Measurements from ENCODE around the gene ARRDC4.

Gene ARRDC4

DNA sequence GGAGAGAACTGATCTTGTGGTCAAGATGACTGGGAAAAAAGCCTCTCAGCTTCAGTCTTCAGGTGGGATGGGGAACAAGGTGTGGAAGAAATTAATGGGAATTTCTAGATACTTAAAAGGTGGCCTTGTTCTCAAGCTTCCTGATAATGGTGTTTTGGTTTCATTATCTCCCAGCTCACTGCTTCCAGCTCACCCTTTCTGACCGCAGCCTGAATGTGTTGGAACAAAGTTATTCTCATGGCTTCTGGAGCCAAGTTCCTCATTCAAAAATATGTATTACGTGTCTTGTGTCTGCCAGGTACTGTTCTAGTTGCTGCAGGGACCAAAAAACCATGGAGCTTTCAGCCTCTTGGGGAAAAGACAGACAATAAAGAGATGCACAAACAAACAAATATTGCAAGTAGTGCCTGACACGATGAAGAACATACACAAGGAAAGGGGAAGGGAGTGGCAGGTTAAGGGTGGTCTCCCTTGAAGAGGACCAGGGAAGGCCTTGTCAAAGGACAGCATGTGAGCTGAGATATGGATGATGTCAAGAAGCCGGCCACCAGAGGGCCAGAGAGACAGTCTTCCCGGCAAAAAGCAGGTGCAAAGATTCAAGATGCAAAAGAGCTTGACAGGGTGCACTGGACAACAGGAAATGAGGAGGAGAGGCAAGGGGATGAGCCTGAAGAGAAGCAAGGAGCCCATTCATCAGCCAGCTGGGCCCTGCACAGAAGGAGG is 35.5 kb downstream of the ARRDC4 start:
- DNase-seq: peak in 3 of 58 donors; percentile 1 to 7 (median 4)

DNA sequence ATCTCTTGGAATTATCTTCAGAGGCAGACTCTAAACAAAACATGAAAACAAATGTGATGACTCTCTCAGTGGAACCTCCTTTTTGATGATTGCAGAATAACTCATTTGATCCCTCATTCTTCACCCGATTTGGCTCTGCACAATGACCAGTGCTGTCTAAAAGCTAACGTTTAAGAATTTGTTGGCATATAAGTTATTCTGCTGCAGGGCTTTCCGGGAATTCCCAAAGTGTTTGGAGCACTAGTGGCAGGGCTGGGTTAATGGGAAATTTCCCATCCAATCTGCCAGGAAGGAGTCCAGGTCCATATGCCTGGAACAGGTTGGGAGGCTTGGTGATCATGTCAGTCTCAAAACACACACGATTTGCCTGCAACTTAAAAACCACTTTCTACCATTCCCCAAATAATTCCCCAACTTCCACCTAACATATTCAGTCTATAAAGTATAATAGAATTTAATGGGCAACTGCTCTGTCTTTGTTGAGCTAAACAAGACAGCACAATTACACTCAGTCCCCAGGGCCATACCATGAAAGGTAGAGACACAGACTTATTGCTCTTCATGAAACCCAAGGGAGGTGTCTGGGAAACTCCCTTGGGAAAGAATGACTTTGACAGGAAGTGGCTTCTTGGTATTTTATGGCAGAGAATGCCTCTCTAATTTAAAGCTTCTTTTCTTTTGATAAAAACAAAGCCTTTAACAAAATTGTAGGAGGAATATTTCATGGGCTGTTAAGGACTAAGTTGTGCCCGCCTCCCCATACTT is 38.0 kb downstream of the ARRDC4 start:
- DNase-seq: no peak

DNA sequence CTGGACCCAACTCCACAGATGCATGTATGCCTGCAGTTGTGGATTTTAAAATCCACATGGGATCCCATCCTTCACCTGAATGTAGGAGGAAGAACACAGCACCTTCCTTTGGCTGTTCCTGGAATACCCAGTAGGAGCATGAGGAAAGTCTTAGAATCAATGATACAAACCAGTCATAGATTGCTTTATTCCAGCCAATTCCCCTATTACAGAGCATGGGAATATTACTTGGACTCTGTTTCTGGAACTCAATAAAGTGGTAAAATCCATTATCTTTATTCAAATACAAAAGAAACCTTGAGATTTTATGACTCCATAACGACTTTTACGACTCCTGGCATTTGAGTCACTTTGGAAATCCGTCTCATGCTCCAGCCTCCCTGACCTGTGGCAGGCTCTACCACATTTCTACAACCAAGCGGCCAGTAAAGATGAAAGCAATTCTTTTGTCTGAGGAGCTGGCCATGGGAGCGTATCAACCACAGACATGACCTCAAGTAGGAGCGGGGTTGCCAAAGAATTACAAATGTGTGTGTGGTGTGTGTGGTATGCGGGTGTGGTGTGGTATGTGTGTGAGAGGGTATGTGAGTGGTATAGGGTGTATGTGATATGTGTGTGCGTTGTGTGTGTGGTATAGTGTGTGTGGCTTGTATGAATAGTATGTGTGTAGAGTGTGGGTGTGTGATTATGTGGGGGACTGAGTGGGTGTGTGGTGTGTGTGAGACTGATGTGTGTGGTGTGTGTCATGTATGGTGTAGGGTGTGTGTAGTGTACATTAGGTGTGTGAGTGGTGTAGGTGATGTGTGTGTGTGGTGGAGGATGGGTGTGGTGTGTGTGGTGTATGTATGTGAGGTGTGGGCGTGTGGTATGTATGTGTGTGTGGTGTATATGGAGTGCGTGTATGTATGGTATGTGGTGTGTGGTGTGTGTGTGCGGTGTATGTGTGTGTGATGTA is 40.0 kb downstream of the ARRDC4 start:
- DNase-seq: no peak

DNA sequence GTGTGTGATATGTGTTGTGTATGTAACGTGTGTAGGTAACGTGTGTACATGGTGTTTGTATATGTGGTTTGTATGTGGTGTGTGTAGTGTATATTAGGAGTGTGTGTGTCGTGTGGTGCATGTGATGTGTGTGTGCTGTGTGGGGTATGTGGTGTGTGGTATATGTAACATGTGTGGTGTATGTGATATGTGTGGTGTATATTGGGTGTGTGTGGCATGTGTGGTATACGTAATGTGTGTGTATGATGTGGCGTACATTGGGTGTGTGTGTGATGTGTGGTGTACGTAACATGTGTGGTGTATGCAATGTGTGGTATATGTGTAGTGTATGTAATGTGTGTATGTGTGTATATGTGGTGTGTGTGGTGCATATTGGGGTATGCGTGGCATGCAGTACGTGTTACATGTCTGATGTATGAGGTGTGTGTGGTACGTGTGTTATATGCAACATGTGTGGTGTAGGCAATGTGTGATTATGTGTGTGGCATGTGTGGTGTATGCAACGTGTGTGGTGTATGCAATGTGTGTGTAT is 41.2 kb downstream of the ARRDC4 start:
- no peak for DNase-seq

DNA sequence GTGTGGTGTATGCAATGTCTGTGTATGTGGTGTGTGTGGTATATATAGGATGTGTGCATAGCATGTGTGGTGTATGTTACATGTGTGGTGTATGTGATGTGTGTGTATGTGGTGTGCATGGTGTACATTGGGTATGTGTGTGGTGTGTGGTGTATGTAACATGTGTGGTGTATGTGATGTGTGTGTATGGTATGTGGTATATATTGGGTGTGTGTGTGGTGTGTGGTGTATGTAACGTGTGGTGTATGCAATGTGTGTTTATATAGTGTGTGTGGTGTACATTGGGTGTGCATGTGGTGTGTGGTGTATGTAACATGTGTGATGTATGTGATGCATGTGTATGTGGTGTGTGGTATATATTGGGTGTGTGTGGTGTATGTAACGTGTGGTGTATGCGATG is 41.9 kb downstream of the ARRDC4 start:
- no peak for DNase-seq

DNA sequence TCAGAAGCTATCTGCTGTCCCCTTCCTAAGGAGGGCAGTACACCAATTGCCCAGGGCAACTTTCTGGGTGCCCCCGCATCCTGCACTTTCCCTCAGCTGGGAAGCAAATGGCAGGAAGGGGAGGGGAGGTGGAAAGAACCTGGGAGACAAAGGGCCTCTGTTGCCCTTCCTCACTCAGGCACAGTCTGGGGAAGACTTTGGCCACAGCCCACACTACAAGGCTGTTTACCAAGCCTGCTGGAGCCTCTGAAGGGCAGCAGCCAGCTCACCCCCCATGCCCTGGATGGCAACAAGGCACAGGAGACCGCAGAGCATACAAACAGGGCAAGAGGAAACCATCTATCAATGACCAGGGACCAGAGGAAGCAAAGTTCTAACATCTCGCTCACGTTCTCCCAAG is 42.4 kb downstream of the ARRDC4 start:
- peak in 17 of 58 donors; percentile 11 to 70 (median 25) for DNase-seq

DNA sequence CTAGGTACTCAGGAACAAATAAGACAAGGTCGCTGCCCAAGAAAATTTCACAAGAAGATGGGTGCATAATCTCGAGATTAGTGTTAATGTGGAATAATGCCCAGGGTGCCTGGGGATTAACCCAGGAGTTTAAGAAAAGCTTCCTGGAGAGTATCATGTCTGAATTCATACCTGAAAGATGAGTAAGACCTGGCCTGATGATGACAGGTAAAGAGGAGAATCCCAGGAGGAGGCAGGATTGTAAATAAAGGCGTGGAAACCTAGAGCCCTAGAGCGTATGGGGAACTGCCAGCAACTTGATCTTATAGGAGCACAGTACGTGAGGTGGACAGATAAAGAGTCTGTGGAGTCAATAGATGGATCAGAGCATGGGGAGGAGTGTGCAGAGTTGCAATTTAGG is 43.0 kb downstream of the ARRDC4 start:
- no peak for DNase-seq

DNA sequence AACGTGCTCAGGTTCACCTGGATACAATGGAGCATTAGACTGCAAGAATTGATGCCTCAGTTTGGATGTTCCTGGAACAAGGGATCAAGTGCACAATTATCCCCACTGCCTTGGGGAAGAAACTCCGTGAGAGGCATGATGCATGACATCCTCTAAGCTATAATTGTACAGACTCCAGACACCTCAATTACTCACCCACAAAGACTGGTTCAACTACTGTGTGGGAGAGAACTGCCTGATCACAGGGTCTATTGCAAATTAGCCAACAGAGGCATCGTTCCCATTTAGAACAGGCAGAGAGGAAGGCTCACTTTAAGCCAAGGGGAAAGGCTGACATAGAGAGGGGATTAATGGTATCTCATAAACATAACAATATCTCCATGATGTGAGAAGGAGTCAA is 43.5 kb downstream of the ARRDC4 start:
- DNase-seq: no peak

DNA sequence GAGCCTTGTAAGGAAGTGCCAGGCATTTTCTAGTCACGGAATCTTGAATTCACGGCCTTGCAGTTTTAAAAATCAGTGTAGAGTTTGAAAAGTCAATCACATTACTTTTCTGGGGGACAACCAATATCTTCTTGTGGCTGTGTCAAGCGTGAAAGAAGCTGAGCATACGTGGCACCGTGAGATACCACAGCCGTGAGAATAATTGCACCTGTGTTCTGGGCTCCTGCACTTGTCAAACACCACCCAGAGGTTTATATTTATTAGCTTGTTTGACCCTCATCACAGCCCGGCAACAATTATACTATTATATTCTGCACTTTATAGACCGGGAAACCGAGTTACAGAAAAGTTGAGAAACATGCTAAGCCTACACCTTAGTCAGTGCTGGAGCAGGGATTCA is 45.2 kb downstream of the ARRDC4 start:
- DNase-seq: no peak

DNA sequence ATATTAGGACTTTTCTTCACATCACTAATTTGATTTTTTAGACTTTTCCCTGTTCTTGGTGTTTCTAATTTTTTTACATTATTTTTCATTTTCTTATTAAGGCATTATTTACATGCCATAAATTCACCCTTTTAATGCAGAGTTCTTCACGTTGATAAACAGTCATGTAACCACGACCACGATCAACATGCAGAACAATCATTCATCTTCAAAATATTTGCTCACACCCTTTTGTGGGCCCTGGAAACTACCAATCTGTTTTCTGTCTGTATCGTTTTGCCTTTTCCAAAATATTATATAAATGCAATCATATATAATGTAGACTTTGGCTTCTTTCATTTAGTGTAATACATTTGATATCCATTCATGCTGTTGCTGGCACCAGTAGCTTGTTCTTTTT is 48.7 kb downstream of the ARRDC4 start:
- no peak for DNase-seq

DNA sequence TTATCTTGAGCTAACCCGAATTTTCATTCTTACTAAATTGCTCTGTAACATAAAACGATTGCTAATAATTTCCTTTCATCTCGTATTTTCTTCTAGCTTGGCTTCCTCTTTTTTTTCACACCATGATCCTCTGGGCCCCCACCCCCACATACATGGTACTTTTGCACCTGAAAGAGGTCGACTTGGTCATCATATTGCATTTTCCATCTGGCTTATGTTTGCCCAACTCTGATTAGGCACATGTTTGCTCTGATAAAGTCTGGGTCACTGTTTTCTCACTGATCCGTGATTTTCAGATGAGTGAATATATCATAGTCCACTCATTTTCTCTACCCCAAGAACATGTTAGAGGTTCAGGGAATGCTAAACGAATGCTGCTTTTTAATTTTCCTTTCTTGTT is 49.5 kb downstream of the ARRDC4 start:
- DNase-seq: no peak

DNA sequence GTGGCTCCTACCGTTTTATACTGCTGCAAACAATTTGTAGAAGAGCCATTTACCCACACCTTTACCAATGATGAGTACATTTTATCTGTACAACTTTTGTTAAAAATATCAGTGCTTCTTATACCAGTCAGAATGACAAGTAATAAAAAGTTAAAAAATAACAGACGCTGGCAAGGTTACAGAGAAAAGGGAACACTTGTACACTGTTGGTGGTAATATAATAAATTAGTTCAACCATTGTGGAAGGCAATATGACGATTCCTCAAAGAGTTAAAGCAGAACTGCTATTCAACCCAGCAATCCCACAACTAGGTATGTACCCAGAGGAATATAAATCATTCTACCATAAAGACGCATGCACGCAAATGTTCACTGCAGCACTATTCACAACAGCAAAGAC is 51.9 kb downstream of the ARRDC4 start:
- DNase-seq: no peak

DNA sequence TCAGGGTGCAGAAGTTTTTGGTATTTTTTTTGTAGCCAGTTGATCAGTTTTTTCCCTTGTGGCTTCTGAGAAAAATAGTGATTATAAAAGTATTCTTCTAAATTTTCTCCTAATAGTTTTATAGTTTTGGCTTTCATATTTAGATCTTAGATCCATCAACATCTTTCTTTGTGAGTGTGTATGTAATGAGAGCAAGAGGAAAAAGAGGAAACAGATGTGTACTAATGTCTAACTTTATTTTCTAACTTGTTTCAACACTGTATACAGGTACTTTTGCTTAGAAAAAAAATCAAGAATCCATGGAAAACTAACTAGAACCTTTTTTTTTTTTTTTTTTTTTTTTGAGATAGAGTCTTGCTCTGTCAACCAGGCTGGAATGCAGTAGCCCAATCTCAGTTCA is 53.1 kb downstream of the ARRDC4 start:
- no peak for DNase-seq

DNA sequence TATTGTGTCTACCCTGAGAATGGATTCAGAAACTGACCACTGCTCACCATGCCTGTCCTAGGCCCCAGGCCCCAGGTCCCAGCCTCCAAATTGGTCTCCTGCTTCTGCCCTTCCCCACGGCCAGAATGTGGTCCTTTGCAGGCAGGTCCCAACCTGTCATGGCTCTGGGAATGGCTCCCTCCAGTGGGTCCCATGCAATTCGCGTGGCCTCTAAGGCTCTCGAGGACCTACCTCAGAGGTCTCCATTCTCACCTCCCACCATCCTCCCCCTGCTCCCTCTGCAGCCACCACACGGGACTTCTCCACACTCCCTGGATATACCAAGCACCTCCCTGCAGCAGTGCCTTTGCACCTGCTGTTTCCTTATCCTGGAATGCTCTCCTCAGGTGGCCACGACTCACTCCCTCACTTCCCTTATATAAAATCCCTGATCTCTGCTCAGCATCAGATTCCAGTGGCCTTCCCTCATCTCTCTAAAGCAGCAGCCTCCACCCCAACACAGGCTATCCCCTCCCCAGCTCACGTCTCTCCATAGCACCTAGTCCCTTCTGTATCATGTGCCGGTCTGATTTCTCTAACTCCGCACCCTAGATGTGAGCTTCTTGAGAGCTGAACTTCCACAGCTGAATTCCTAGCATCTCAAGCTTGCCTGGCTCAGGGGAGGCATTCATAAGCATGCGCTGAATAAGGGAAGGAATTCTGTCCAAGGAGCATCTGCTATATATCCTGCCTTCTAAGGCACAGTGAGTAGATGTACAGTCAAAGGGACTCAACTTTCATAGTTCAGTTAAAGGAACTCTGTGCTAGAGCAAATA is 56.9 kb downstream of the ARRDC4 start:
- DNase-seq: no peak

DNA sequence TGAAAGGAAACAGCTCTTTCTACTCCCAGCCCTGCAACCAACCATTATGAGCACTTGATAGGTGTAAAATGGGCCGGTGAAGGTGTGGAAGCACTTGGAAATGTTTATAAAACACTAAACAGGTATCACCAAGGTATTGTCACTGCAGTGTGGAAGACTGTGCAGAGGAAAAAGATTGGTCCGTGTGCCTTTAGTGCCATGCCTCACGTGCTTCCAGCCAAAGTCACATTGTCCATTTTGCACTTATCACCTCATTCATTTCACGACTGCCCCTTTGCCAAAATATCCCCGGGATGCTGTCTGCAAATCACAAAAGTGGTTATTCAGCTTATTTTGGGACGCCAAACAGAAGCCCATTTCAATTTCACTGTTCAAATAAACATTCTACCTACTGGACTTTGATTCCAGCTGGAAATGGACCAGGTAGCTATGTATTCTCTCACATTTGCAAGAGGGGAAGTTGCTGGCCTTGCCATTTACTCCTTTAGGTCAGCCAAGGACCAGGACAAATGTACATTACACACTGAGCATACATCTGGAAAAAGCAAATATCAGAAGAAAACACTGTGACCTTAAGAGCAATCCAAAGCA is 58.4 kb downstream of the ARRDC4 start:
- no peak for DNase-seq
